Mucosa of rectum (tissue), 2 donors: Measurements from ENCODE around the gene CDIP1.

Source experiments
- H3K27ac ChIP-seq, 2 donors: one replicate each; pipeline ENCODE4 v1.7.0; 2013; ENCODE audit warnings: inconsistent platforms in 2 of 2, low read depth in 2 of 2, low read length in 2 of 2
- H3K27me3 ChIP-seq, 2 donors: one replicate each; pipeline ENCODE4 v1.7.0; 2013; ENCODE audit warnings: low read length in 2 of 2; ENCODE audit not compliant: control insufficient read depth in 2 of 2, insufficient read depth in 2 of 2
- H3K36me3 ChIP-seq, 2 donors: one replicate each; pipeline ENCODE4 v1.7.0; 2013; ENCODE audit warnings: low read length in 2 of 2; ENCODE audit not compliant: control insufficient read depth in 2 of 2, insufficient read depth in 2 of 2
- H3K4me1 ChIP-seq, 2 donors: one replicate each; pipeline ENCODE4 v1.7.0; 2013; ENCODE audit warnings: low read length in 2 of 2, mild to moderate bottlenecking in 1 of 2; ENCODE audit not compliant: control insufficient read depth in 2 of 2, insufficient read depth in 2 of 2
- H3K4me3 ChIP-seq, 2 donors: one replicate each; pipeline ENCODE4 v1.7.0; 2013; ENCODE audit warnings: low read length in 2 of 2
- H3K9ac ChIP-seq, 2 donors: one replicate each; pipeline ENCODE4 v1.7.0; 2013; ENCODE audit warnings: low read length in 2 of 2, low read depth in 1 of 2, mild to moderate bottlenecking in 1 of 2
- H3K9me3 ChIP-seq, 2 donors: one replicate each; pipeline ENCODE4 v1.7.0; 2013; ENCODE audit warnings: low read length in 2 of 2; ENCODE audit not compliant: control insufficient read depth in 2 of 2
- donor health status: healthy.
- donor health status: Normal muscosa, but diverticular disease.

CDIP1 gene

GRCh38 chr16:4517812-4518680, 20.5 kb downstream of the CDIP1 start:
- no peak overlapping the region for H3K4me3 ChIP-seq
- no peak overlapping the region for H3K27ac ChIP-seq
- peaks cover 0 to under 1% of the 10 kb centered on the region in 2 donors for H3K36me3 ChIP-seq
- peaks cover 9 to 12% of the 10 kb centered on the region in 2 donors for H3K4me1 ChIP-seq
- H3K9ac ChIP-seq: no peak overlapping the region
- H3K27me3 ChIP-seq: no peaks in the 10 kb centered on the region
- no peaks in the 10 kb centered on the region for H3K9me3 ChIP-seq

DNA sequence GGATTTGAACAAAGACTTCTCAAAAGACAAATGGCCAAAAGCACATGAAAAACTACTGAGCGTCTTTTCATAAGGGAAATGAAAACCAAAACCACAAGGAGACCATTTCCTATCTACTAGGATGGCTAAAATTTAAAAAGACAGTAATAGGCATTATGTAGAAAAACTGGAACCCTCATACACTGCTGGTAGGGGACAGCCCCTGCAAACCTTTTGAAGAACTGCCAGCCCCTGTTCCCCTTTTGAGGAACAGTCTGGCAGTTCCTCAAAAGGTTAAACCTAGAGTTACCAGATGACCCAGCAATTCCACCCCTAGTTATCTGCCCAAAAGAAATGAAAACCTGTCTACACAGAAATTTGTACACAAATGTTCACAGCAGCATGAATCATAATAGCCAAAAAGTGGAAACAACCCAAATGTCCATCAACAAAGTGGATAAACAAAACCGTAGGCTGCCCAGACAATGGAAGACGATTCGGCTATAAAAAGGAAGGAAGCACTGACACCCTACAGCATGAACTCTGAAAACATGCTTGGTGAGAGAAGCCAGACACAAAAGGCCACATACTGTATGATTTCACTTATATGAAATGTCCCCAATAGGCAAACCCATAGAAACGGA, 22.9 kb downstream of the CDIP1 start:
- Histone ChIP-seq H3K4me3 (peak overlapping the region in 1 of 2 donors; percentile 8), H3K9me3 (no peaks in the 10 kb centered on the region), H3K4me1 (peaks cover 19 to 22% of the 10 kb centered on the region in 2 donors), H3K9ac (peak overlapping the region in 1 of 2 donors; percentile 41), H3K36me3 (peaks cover 16 to 20% of the 10 kb centered on the region in 2 donors), H3K27me3 (no peaks in the 10 kb centered on the region), H3K27ac (peak overlapping the region; percentile 45 to 74)

- no peaks in the 10 kb centered on the region for H3K9me3 ChIP-seq
- H3K27ac ChIP-seq: peak overlapping the region; percentile 45 to 74
- H3K27me3 ChIP-seq: no peaks in the 10 kb centered on the region
- H3K4me3 ChIP-seq: no peak overlapping the region
- no peak overlapping the region for H3K9ac ChIP-seq
- peaks cover 20 to 22% of the 10 kb centered on the region in 2 donors for H3K4me1 ChIP-seq
- peaks cover 24 to 28% of the 10 kb centered on the region in 2 donors for H3K36me3 ChIP-seq
These were observed 24.0 kb downstream of the CDIP1 start for GRCh38 chr16:4514606-4515005.

DNA sequence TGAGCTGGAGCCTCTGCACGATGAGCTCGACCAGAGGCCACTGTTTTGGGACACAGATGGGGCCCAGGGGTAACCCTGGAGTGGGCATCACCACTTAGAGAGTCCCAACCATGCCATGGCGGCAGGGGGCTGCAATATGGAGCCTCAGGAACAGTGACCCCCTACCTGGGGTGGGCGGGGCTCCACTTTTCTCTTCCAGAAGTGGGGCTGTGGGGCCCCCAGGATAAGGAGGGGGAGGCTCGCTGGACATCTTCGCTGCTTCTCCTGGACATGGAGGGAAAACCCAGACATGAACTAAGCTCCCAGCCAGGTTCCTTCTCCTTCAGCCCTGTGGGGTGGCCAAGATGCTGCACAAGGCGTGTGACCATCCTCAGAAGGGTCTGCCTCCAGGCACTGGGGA, 24.7 kb downstream of the CDIP1 start:
- H3K4me3 ChIP-seq: no peak overlapping the region
- no peaks in the 10 kb centered on the region for H3K27me3 ChIP-seq
- no peaks in the 10 kb centered on the region for H3K9me3 ChIP-seq
- H3K4me1 ChIP-seq: peaks cover 20 to 22% of the 10 kb centered on the region in 2 donors
- H3K9ac ChIP-seq: no peak overlapping the region
- H3K27ac ChIP-seq: peak overlapping the region; percentile 45 to 74
- H3K36me3 ChIP-seq: peaks cover 31 to 35% of the 10 kb centered on the region in 2 donors

- Histone ChIP-seq H3K4me3 (no peak overlapping the region), H3K9me3 (no peaks in the 10 kb centered on the region), H3K27me3 (no peaks in the 10 kb centered on the region), H3K27ac (peak overlapping the region in 1 of 2 donors; percentile 54), H3K4me1 (peaks cover 20 to 22% of the 10 kb centered on the region in 2 donors), H3K36me3 (peaks cover 37 to 39% of the 10 kb centered on the region in 2 donors), H3K9ac (no peak overlapping the region)
These were observed 25.3 kb downstream of the CDIP1 start for GRCh38 chr16:4513086-4513860.

DNA sequence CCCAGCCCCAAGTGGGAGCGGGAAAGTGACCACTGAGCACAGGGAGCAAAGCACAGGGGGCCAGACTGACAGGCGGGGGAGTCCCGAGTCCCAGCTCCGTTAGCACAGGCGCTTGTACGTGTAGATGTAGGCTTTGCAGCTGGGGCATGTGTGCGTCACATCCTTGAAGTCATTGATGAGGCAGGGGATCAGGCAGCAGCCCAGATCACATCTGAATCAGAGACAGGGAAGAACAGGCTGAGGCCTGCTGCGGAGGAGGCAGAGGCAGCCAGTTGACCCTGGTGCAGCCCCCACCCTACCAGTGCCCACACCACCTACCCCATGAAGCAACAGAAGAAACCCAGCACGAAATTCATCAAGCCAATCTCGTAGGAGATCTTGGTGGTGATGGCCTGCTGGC, 26.1 kb downstream of the CDIP1 start:
- Histone ChIP-seq H3K27ac (no peak overlapping the region), H3K4me3 (no peak overlapping the region), H3K36me3 (peaks cover 43 to 46% of the 10 kb centered on the region in 2 donors), H3K9me3 (no peaks in the 10 kb centered on the region), H3K4me1 (peaks cover 20 to 22% of the 10 kb centered on the region in 2 donors), H3K9ac (no peak overlapping the region), H3K27me3 (no peaks in the 10 kb centered on the region)

- peaks cover 48% of the 10 kb centered on the region in 2 donors for H3K36me3 ChIP-seq
- no peak overlapping the region for H3K4me3 ChIP-seq
- H3K9ac ChIP-seq: peak overlapping the region in 1 of 2 donors; percentile 29
- peak overlapping the region; percentile 28 to 44 for H3K27ac ChIP-seq
- H3K27me3 ChIP-seq: no peaks in the 10 kb centered on the region
- H3K4me1 ChIP-seq: peaks cover 21 to 22% of the 10 kb centered on the region in 2 donors
- H3K9me3 ChIP-seq: no peaks in the 10 kb centered on the region
These were observed 27.0 kb downstream of the CDIP1 start for GRCh38 chr16:4511441-4512082.

GRCh38 chr16:4510747-4511426, 27.7 kb downstream of the CDIP1 start:
- H3K4me1 ChIP-seq: peaks cover 26 to 27% of the 10 kb centered on the region in 2 donors
- peak overlapping the region; percentile 28 to 44 for H3K27ac ChIP-seq
- no peaks in the 10 kb centered on the region for H3K9me3 ChIP-seq
- H3K36me3 ChIP-seq: peaks cover 48 to 49% of the 10 kb centered on the region in 2 donors
- H3K9ac ChIP-seq: peak overlapping the region in 1 of 2 donors; percentile 29
- H3K27me3 ChIP-seq: no peaks in the 10 kb centered on the region
- no peak overlapping the region for H3K4me3 ChIP-seq

GRCh38 chr16:4510131-4510530, 28.4 kb downstream of the CDIP1 start:
- no peak overlapping the region for H3K4me3 ChIP-seq
- no peaks in the 10 kb centered on the region for H3K9me3 ChIP-seq
- H3K9ac ChIP-seq: no peak overlapping the region
- no peaks in the 10 kb centered on the region for H3K27me3 ChIP-seq
- peaks cover 48 to 55% of the 10 kb centered on the region in 2 donors for H3K36me3 ChIP-seq
- peaks cover 27 to 32% of the 10 kb centered on the region in 2 donors for H3K4me1 ChIP-seq
- H3K27ac ChIP-seq: no peak overlapping the region
